HG02943 (cell line): Measurements from ENCODE around the gene ZNF771.
A peak's percentile ranks its signal among the peaks of the same experiment; 100 is the strongest.

Experiments used
- ATAC-seq: cut with Tn5 transposase; IDR thresholded peaks from one replicate; pipeline ENCODE4 v1.9.1; 2021; ENCODE audit warnings: mild to moderate bottlenecking, low read depth, moderate library complexity; ENCODE audit not compliant: unreplicated experiment

ZNF771 gene

GRCh38 chr16:30397776-30398660 lies 9.4 kb upstream of the ZNF771 start:
- no peak for ATAC-seq

- no peak for ATAC-seq
Measured at GRCh38 chr16:30398661-30399434, 8.6 kb upstream of the ZNF771 start.

GRCh38 chr16:30399435-30400186 lies 7.8 kb upstream of the ZNF771 start:
- ATAC-seq = no peak

GRCh38 chr16:30401768-30402425 lies 5.5 kb upstream of the ZNF771 start:
- ATAC-seq = no peak

GRCh38 chr16:30406795-30407101 lies 658 bp upstream of the ZNF771 start:
- ATAC-seq = no peak

- ATAC-seq = no peak
Measured at GRCh38 chr16:30407804-30408534, 563 bp downstream of the ZNF771 start.

- ATAC-seq = no peak
Measured at GRCh38 chr16:30409125-30410060, 2.0 kb downstream of the ZNF771 start.

- ATAC-seq = no peak
Measured at GRCh38 chr16:30413112-30413806, 5.9 kb downstream of the ZNF771 start.

GRCh38 chr16:30414159-30414558 lies 6.8 kb downstream of the ZNF771 start:
- ATAC-seq = no peak

- ATAC-seq = no peak
Measured at GRCh38 chr16:30416047-30416603, 8.7 kb downstream of the ZNF771 start.

- ATAC-seq = peak; percentile 6
Measured at GRCh38 chr16:30416624-30417528, 9.5 kb downstream of the ZNF771 start.

- ATAC-seq = peak; percentile 65
Measured at GRCh38 chr16:30417529-30418349, 10.3 kb downstream of the ZNF771 start.

- no peak for ATAC-seq
Measured at GRCh38 chr16:30418350-30419181, 11.2 kb downstream of the ZNF771 start.

GRCh38 chr16:30421010-30421409 lies 13.6 kb downstream of the ZNF771 start:
- no peak for ATAC-seq

- no peak for ATAC-seq
Measured at GRCh38 chr16:30428055-30428454, 20.6 kb downstream of the ZNF771 start.
